Neural progenitor cell (in vitro differentiated cells): Measurements from ENCODE around the gene ADAMTS6.
"Not testable (repeated sequence)": the region's sequence is repeated elsewhere in the genome, so short reads cannot be mapped to it uniquely, and the experiment has no call there.

ENCODE experiments used
- CTCF ChIP-seq: fragments of 200-600 bp; sonication (generic); IDR thresholded peaks from 2 replicates; pipeline ENCODE4 v1.5.1; 2017; ENCODE audit warnings: antibody characterized with exemption, mild to moderate bottlenecking
- EZH2phosphoT487 ChIP-seq: fragments of 200-600 bp; sonication (generic); IDR thresholded peaks from 2 replicates; pipeline ENCODE4 v1.6.1; 2017; ENCODE audit warnings: antibody characterized with exemption

- not testable (repeated sequence) for TF ChIP-seq CTCF, EZH2phosphoT487
Measured at GRCh38 chr5:65174231-65174630, 307.5 kb downstream of the ADAMTS6 start.
